Measurements from ENCODE around the gene KLHL22. TPM values are rescaled to one million over a fixed set of nuclear protein-coding genes. Genes with fewer than 3 reads are reported as not detected.

KLHL22 gene
- total RNA-seq, 4 donors from 2014 or later, result 12.3 to 29.7 (median 18.3) TPM

DNA sequence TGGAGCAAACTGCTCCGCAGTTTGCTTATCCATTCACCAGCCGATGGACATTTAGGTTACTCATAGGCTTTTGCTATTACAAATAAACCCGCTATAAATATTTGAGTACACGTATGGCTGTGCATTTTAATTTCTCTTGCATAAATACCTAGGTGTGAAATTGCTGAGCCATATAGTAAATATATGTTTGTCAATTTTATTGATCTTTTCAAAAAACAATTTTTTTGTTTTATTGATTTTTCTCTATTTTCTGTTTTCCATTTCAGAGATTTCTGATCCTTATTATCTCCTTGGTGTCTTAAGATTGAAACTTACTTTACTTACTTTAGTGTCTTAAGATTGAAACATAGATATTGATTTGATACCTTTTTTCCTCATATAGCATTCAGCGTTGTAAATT is 97.2 kb downstream of the KLHL22 start:
- TF ChIP-seq, protein P1, sequence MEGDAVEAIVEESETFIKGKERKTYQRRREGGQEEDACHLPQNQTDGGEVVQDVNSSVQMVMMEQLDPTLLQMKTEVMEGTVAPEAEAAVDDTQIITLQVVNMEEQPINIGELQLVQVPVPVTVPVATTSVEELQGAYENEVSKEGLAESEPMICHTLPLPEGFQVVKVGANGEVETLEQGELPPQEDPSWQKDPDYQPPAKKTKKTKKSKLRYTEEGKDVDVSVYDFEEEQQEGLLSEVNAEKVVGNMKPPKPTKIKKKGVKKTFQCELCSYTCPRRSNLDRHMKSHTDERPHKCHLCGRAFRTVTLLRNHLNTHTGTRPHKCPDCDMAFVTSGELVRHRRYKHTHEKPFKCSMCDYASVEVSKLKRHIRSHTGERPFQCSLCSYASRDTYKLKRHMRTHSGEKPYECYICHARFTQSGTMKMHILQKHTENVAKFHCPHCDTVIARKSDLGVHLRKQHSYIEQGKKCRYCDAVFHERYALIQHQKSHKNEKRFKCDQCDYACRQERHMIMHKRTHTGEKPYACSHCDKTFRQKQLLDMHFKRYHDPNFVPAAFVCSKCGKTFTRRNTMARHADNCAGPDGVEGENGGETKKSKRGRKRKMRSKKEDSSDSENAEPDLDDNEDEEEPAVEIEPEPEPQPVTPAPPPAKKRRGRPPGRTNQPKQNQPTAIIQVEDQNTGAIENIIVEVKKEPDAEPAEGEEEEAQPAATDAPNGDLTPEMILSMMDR (IDR thresholded peaks at IDR 0.05), result no peak
- TF ChIP-seq POLR2A (IDR thresholded peaks at IDR 0.05) (no peak), POLR2AphosphoS5 (IDR thresholded peaks at IDR 0.05) (no peak), EP300 (IDR thresholded peaks at IDR 0.05) (no peak)
- WGBS, result 98% methylated on average over 5 of the region's 5 CpGs
- no peak for DNase-seq (ENCODE audit: low spot score in 2 of 2)
- H3K9me3 ChIP-seq, result no peaks in the 10 kb centered on the region
- H3K36me3 ChIP-seq, result peaks cover 5% of the 10 kb centered on the region
- H3K27me3 ChIP-seq, result no peaks in the 10 kb centered on the region
- peaks cover 28% of the 10 kb centered on the region for H3K4me1 ChIP-seq
- H3K4me3 ChIP-seq, result no peak overlapping the region
- H3K27ac ChIP-seq, result no peak overlapping the region

DNA sequence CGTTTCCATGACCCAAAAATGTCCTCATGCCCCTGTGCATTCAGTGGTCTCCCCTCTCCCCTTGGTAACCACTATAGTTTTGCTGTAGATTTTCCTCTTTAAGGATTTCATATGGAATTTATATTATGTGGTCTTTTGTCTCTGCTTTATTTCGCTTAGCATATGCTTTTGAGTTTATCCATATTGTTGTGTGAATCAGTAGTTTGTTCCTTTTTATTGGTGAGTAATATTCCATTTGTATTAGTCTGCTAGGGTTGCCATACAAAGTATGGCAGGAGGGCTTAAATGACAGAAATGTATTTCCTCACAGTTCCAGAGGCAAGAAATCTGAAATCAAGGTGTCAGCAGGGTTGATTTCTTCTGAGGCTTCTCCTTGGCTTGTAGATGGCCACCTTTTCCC is 98.1 kb downstream of the KLHL22 start:
- Histone ChIP-seq H3K27me3 (no peaks in the 10 kb centered on the region), H3K4me3 (no peak overlapping the region), H3K27ac (no peak overlapping the region), H3K36me3 (no peaks in the 10 kb centered on the region), H3K9me3 (no peaks in the 10 kb centered on the region), H3K4me1 (peaks cover 30% of the 10 kb centered on the region)
- TF ChIP-seq EP300 (IDR thresholded peaks at IDR 0.05), result no peak
- TF ChIP-seq, protein P1 (IDR thresholded peaks at IDR 0.05), result no peak
- TF ChIP-seq POLR2AphosphoS5 (IDR thresholded peaks at IDR 0.05), result no peak
- TF ChIP-seq POLR2A (IDR thresholded peaks at IDR 0.05), result no peak
- no peak for DNase-seq (ENCODE audit: low spot score in 2 of 2)
- WGBS, result 96% methylated on average over 2 of the region's 2 CpGs

DNA sequence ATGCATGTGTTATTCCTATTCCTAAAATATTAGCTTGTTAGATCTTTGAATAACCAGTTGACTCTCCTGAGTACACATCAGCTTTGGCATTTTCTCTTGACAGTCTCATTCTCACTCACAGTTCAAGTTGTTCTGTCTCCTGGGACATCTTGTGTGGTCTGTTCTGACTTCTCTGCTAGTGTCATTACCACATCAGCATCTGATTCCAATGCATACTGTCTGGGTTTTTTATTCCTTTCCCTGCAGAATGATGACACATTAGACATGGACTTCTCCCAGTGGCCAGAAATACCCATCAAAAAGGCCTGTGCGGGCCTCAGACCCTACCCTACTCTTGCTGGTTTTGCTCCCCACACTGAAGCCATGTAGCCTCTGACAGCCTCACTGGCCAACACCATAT is 99.0 kb downstream of the KLHL22 start:
- TF ChIP-seq EP300 (IDR thresholded peaks at IDR 0.05) (no peak), POLR2AphosphoS5 (IDR thresholded peaks at IDR 0.05) (no peak), POLR2A (IDR thresholded peaks at IDR 0.05) (no peak)
- TF ChIP-seq, protein P1 (IDR thresholded peaks at IDR 0.05), result no peak
- WGBS, result 91% methylated on average over 1 of the region's 1 CpG
- no peaks in the 10 kb centered on the region for H3K27me3 ChIP-seq
- no peaks in the 10 kb centered on the region for H3K36me3 ChIP-seq
- peaks cover 30% of the 10 kb centered on the region for H3K4me1 ChIP-seq
- no peak overlapping the region for H3K4me3 ChIP-seq
- no peak overlapping the region for H3K27ac ChIP-seq
- DNase-seq (ENCODE audit: low spot score in 2 of 2), result no peak
- H3K9me3 ChIP-seq, result no peaks in the 10 kb centered on the region

DNA sequence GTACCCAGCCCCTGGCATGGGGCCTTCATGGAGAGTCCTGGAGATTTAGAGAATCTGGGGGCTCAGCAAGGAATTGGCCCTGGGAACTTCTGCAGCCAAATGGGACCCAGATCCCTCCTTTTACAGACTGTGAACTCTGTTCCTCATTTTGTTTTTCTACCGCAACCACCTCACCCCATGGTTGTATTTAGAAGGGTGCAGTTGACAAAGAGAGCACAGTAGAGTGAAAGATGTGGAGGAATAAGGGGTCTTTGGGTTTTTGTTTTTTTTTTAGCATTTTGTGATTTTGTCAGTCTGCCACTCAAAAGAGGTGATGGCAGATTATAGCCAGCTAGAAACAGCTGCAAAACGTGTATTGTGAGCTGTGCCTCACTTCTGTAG is 99.7 kb downstream of the KLHL22 start:
- TF ChIP-seq EP300 (IDR thresholded peaks at IDR 0.05) (no peak), POLR2A (IDR thresholded peaks at IDR 0.05) (no peak)
- TF ChIP-seq, protein P1 (IDR thresholded peaks at IDR 0.05), result no peak

DNA sequence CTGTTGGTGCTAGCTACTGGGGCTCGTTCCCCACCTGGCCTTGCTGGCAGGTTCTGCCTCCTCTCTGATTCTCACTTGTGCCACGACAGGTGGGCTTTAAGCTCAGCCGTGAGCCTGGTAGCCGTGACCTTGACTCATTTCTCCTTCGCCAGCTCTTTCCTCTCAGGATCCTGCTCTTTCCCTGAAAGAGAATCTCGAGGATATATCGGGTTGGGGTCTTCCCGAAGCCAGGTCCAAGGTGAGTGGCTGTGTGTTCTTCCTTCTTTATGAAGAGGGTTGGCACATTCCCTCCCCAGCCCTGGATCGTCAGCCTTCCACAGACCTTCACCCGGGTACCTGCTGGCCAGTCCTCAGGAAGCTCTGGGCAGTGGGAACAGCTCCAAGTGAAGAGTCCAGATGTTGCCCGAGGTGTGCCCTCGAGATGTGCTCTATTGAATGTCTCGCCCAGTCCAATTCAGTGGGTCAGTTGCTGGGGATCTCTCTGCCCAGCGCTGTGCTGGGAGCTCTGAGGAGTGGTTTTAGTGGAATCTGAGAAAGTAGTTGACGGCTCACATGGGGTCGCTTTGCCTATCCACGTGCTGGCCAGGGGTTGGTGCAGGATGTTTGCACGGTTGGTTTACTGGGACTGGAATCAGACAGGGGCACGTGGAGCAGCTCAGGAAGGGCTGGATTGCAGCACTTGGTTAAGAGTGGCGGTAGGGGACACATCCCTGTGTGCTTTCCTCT is 100.3 kb downstream of the KLHL22 start:
- peak in 1 of 2 donors; percentile 34 for DNase-seq (ENCODE audit: low spot score in 2 of 2)
- Histone ChIP-seq H3K4me1 (peaks cover 30% of the 10 kb centered on the region), H3K27me3 (no peaks in the 10 kb centered on the region), H3K4me3 (no peak overlapping the region), H3K27ac (no peak overlapping the region), H3K36me3 (no peaks in the 10 kb centered on the region), H3K9me3 (no peaks in the 10 kb centered on the region)
- 84% methylated on average over 17 of the region's 20 CpGs for WGBS
- no peak for TF ChIP-seq POLR2A (IDR thresholded peaks at IDR 0.05)
- TF ChIP-seq, protein P1 (IDR thresholded peaks at IDR 0.05), result no peak
- TF ChIP-seq EP300 (IDR thresholded peaks at IDR 0.05), result no peak
- TF ChIP-seq POLR2AphosphoS5 (IDR thresholded peaks at IDR 0.05), result no peak

More for the DNA sequence above, 99.7 kb downstream of the KLHL22 start:
- Histone ChIP-seq H3K4me3 (no peak overlapping the region), H3K36me3 (no peaks in the 10 kb centered on the region), H3K9me3 (no peaks in the 10 kb centered on the region), H3K4me1 (peaks cover 30% of the 10 kb centered on the region), H3K27me3 (no peaks in the 10 kb centered on the region), H3K27ac (no peak overlapping the region)
- DNase-seq (ENCODE audit: low spot score in 2 of 2), result peak in 1 of 2 donors; percentile 40
- WGBS, result 61% methylated on average over 2 of the region's 2 CpGs
